ENCODE results near the gene SLC47A2. TPM values are rescaled to one million over a fixed set of nuclear protein-coding genes. Genes with fewer than 3 reads are reported as not detected.
"Not testable (repeated sequence)": the region's sequence is repeated elsewhere in the genome, so short reads cannot be mapped to it uniquely, and the experiment has no call there.

SLC47A2 gene
- total and polyA plus RNA-seq, 12 donors: 0.21 TPM; not detected in 11

- no peak overlapping the region for H3K4me3 ChIP-seq
- intact Hi-C loops (cut with DNase I): no loop called here
- no peak for TF ChIP-seq CTCF (IDR thresholded peaks at IDR 0.05)
- no peaks in the 10 kb centered on the region for H3K27me3 ChIP-seq
- no peaks in the 10 kb centered on the region for H3K9me3 ChIP-seq
- peak in 1 of 8 donors; percentile 7 for ATAC-seq
- WGBS, 2 donors: 88% methylated on average over 2 of the region's 2 CpGs
- peaks cover 9 to 33% (median 19%) of the 10 kb centered on the region in 9 donors for H3K4me1 ChIP-seq
- peak overlapping the region in 4 of 10 donors; percentile 46 to 72 (median 54) for H3K27ac ChIP-seq
- peaks cover 0 to 94% (median 18%) of the 10 kb centered on the region in 9 donors for H3K36me3 ChIP-seq
- no peak for DNase-seq
Observed at GRCh38 chr17:19670908-19671307, 45.5 kb downstream of the SLC47A2 start.

- H3K27ac ChIP-seq, DNase-seq, H3K9me3 ChIP-seq, H3K27me3 ChIP-seq, ATAC-seq, H3K4me3 ChIP-seq: not testable (repeated sequence)
- Histone ChIP-seq H3K36me3 (peaks cover 0 to 94% (median 12%) of the 10 kb centered on the region in 9 donors), H3K4me1 (peaks cover 9 to 37% (median 20%) of the 10 kb centered on the region in 9 donors)
- intact Hi-C loops (cut with DNase I): loop anchor here in 1 of 10 donors (10.0 kb wide), 1 partner anchor 75 kb away; the partner anchor contains the start of gene ALDH3A1
- WGBS, 2 donors: 96 to 98% methylated on average over 7 of the region's 7 CpGs
Observed at GRCh38 chr17:19669680-19670079, 46.7 kb downstream of the SLC47A2 start.

GRCh38 chr17:19664821-19665181 is 51.6 kb downstream of the SLC47A2 start:
- ATAC-seq (peak in 1 of 8 donors; percentile 33), DNase-seq (no peak)
- H3K4me1 ChIP-seq: peaks cover 0 to 19% (median 10%) of the 10 kb centered on the region in 9 donors
- H3K9me3 ChIP-seq: no peaks in the 10 kb centered on the region
- 90 to 92% methylated on average over 4 of the region's 4 CpGs for WGBS, 2 donors
- H3K27ac ChIP-seq: peak overlapping the region in 5 of 10 donors; percentile 1 to 59 (median 49)
- no peak for TF ChIP-seq CTCF (IDR thresholded peaks at IDR 0.05)
- H3K4me3 ChIP-seq: no peak overlapping the region
- intact Hi-C loops (cut with DNase I): loop anchor here in 1 of 10 donors (10.0 kb wide), 1 partner anchor 80 kb away; the partner anchor contains the start of gene ALDH3A1
- H3K27me3 ChIP-seq: no peaks in the 10 kb centered on the region
- H3K36me3 ChIP-seq: peaks cover 0 to 96% (median 19%) of the 10 kb centered on the region in 9 donors

- intact Hi-C loops (cut with DNase I): loop anchor here in 1 of 10 donors (10.0 kb wide), 1 partner anchor 81 kb away; the partner anchor contains the start of gene ALDH3A1
- Histone ChIP-seq H3K36me3 (peaks cover 0 to 94% (median 19%) of the 10 kb centered on the region in 9 donors), H3K4me1 (peaks cover 0 to 24% (median 10%) of the 10 kb centered on the region in 9 donors), H3K27ac (peak overlapping the region in 6 of 10 donors; percentile 13 to 64 (median 50)), H3K9me3 (no peaks in the 10 kb centered on the region), H3K27me3 (no peaks in the 10 kb centered on the region), H3K4me3 (no peak overlapping the region)
- ATAC-seq: peak; percentile 77 to 98 (median 92)
- 39 to 41% methylated on average over 5 of the region's 5 CpGs for WGBS, 2 donors
- no peak for TF ChIP-seq CTCF (IDR thresholded peaks at IDR 0.05)
- DNase-seq: peak in 1 of 2 donors; percentile 72
Observed at GRCh38 chr17:19664136-19664820, 52.1 kb downstream of the SLC47A2 start.
